ENCODE results near the gene CCDC92.
A peak's percentile ranks its signal among the peaks of the same experiment; 100 is the strongest.

CCDC92 gene

DNA sequence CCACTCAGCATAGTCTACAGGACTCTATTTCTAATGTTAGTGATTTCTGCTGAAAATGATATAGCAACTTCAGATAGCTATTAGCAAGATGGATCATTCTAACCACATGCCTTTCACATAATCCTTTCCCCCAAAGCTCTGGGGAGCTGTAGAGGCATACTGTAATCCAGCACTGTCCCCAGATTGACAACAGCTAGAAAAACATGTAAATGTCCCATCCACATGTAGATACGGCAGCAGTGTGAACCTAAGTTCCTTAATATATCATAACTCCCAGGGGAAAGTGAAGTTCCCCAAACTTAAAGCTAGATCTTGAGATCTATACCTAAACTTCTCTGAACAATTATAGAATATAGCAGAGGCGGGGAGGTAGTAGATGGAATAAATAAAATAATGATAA lies 14.4 kb upstream of the CCDC92 start:
- TF ChIP-seq, protein P1, sequence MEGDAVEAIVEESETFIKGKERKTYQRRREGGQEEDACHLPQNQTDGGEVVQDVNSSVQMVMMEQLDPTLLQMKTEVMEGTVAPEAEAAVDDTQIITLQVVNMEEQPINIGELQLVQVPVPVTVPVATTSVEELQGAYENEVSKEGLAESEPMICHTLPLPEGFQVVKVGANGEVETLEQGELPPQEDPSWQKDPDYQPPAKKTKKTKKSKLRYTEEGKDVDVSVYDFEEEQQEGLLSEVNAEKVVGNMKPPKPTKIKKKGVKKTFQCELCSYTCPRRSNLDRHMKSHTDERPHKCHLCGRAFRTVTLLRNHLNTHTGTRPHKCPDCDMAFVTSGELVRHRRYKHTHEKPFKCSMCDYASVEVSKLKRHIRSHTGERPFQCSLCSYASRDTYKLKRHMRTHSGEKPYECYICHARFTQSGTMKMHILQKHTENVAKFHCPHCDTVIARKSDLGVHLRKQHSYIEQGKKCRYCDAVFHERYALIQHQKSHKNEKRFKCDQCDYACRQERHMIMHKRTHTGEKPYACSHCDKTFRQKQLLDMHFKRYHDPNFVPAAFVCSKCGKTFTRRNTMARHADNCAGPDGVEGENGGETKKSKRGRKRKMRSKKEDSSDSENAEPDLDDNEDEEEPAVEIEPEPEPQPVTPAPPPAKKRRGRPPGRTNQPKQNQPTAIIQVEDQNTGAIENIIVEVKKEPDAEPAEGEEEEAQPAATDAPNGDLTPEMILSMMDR (conservative IDR thresholded peaks at IDR 0.05; ENCODE audit: low read length): no peak
- no peak for DNase-seq (ENCODE audit: low read depth)

DNA sequence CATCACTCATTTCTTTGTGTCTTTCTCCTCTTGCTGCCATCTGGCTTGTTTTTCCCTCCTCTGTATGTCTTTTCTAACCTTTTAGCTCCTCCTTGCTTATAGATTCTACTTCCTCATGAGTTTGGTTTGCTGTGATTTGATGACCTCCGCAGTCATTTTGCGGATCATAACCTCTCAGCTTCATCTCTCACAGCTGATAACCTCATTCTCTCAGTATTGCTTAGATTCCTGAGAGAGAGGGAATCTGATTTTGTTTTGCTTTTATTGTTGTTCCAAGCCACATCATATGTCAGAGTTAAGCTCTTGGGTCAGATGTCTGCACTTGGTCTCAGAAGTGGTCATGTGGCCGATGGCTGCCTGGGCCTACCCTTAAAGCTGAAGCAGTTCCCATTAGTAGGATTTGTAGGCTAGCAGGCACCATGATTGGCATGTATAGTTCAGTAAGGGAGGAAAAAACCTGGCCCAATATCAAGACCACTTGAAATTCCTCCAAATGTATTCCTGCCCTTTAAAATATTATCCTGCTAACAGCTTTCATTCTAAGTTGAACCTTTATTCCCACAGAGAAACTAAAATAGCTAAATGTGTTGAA lies 13.8 kb upstream of the CCDC92 start:
- DNase-seq (ENCODE audit: low read depth): no peak
- no peak overlapping the region for H3K4me3 ChIP-seq (ENCODE audit: low read length)
- TF ChIP-seq, protein P1 (conservative IDR thresholded peaks at IDR 0.05; ENCODE audit: low read length): no peak

More for the DNA sequence above, 14.4 kb upstream of the CCDC92 start:
- H3K4me3 ChIP-seq (ENCODE audit: low read length): no peak overlapping the region

DNA sequence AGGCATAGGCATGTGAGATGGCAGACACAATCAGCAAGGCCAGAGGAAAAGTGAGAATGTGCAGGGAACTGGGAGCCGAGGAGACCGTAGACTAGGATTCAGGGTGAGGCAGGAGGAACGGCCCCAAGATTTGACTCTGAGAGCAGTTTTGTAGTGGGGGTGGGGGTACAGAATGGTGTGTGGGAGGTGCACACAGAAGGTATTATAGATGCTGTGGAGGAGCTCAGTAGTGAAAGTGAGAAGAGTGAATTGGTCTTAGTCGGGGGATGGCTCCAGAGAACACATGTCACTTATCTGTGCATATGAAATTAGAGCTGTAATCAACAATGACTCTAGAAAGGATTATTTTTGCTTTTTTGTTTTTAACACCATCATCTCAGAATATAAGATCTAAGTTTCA lies 12.3 kb upstream of the CCDC92 start:
- TF ChIP-seq, protein P1 (conservative IDR thresholded peaks at IDR 0.05; ENCODE audit: low read length): no peak
- DNase-seq (ENCODE audit: low read depth): no peak
- no peak overlapping the region for H3K4me3 ChIP-seq (ENCODE audit: low read length)

DNA sequence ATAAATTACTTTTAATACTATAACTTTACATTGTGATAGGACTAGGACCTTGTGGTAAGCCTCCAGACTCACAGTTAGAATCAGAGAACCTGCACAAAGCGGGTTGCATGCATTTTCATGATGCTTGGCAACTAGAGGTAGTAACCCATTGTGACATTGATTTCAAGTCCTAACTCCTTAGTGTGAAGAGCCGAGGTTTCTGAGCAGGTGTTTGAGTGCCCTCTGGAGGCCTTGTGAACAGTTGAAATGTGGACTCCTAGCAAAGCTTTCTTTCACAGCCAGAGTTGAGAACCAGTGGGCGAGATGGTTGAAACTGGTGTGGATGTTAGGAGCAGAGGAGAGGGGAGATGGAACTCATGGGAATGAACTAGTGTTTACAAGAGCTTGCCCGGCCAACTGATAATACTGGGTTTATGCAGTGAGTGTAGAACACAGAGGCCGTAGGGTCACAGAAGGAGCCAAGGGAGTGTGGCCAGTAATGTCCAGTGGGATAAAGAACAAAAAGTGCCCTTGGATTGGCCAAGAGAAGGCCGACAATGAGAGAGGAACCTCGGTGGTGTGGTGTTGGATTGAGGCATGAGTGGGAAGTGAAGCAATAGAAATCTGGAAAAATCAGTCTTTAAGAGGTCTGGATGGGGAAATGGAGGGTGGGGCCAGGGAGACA lies 11.3 kb upstream of the CCDC92 start:
- no peak overlapping the region for H3K4me3 ChIP-seq (ENCODE audit: low read length)
- peak; percentile 76 for DNase-seq (ENCODE audit: low read depth)
- TF ChIP-seq, protein P1 (conservative IDR thresholded peaks at IDR 0.05; ENCODE audit: low read length): peak; percentile 82

DNA sequence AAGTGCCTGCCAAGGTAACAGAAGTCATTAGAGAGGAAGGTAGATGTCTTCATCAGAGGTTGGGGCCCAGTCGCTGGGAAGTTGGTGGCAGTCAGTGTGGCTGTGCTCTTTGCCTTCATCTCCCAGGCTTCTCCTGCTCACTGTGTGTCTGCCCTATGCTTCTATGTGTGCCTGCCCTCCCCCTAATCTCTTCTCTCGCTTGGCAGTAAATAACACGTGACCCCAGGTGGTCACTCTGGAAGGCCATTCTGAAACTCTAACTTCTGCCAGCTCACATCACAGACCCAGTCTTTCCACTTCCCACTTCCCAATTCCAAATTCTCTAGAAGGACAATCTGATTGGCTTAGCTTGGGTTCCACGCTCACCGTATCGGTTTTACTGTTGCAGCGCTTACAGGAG lies 9.6 kb upstream of the CCDC92 start:
- no peak for DNase-seq (ENCODE audit: low read depth)
- TF ChIP-seq, protein P1 (conservative IDR thresholded peaks at IDR 0.05; ENCODE audit: low read length): no peak
- H3K4me3 ChIP-seq (ENCODE audit: low read length): no peak overlapping the region

DNA sequence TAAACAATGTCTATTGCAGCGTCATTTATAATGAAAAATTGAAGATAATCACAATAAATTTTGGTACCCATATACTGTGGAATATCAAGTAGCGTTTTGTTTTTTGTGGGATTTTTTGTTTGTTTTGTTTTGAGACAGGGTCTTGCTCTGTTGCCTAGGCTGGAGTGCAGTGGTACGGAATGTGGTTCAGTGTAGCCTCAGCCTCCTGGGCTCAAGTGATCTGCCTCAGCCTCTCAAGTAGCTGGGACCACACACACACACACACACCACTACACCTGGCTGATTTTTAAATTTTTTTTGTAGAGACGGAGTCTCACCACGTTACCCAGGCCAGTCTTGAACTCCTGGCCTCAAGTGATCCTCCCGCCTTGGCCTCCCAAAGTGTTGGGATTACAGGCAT lies 6.9 kb upstream of the CCDC92 start:
- TF ChIP-seq, protein P1 (conservative IDR thresholded peaks at IDR 0.05; ENCODE audit: low read length): no peak
- no peak overlapping the region for H3K4me3 ChIP-seq (ENCODE audit: low read length)

DNA sequence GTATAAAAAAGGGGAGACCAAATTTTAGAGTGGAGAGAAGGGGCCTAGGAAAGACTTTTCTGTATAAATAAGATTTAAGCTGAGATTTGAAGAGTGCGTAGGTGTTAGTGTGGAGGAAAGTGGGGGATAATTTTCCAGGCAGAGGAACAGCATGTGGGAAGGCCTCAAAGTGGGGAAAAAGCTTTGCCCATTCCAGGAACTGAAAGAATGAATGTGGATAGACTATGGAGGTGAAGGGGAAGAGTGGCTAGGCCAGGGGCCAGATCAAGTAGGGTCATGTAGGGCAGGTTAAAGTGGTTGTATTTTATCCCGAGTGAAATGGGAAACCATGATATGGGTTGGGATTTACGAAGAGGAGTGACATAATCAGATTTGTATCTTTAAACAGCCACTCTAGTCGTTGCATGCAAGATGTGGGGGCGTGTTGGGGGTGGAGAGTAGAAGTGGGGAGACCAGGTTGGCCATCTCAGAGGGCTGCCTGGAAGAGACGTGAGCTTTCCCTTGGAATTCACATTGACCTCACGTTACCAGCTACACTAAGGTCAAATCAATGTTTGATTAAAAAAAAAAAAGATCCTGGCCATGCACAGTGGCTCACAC lies 3.7 kb upstream of the CCDC92 start:
- no peak for DNase-seq (ENCODE audit: low read depth)
- TF ChIP-seq, protein P1 (conservative IDR thresholded peaks at IDR 0.05; ENCODE audit: low read length): no peak

More for the DNA sequence above, 6.9 kb upstream of the CCDC92 start:
- DNase-seq (ENCODE audit: low read depth): no peak

More for the DNA sequence above, 3.7 kb upstream of the CCDC92 start:
- H3K4me3 ChIP-seq (ENCODE audit: low read length): no peak overlapping the region
